DND-41 (cell line): ENCODE measurements around the gene IFNL4.
A peak's percentile ranks its signal among the peaks of the same experiment; 100 is the strongest.

ENCODE experiments used
- ATAC-seq: fragments of 200-7000 bp; cut with Tn5 transposase; 3 replicates; pipeline ENCODE4 v1.9.1; 2021; ENCODE audit warnings: low read depth; ENCODE audit not compliant: insufficient read depth
- DNase-seq: peaks from one replicate; pipeline ENCODE4 v3.0.0-alpha.2; 2020
- H2AFZ ChIP-seq: 2 replicates; pipeline ENCODE4 v1.6.0; 2012; ENCODE audit warnings: low read depth, low read length
- H3K27ac ChIP-seq: 2 replicates; pipeline ENCODE4 v1.5.1; 2012; ENCODE audit warnings: low read length, inconsistent platforms
- H3K27me3 ChIP-seq: fragments of 200-600 bp; sonication (generic); 2 replicates; pipeline ENCODE4 v1.6.0; 2012; ENCODE audit warnings: low read length, mild to moderate bottlenecking, inconsistent platforms; ENCODE audit not compliant: insufficient read depth, poor library complexity
- H3K36me3 ChIP-seq: 2 replicates; pipeline ENCODE4 v1.5.1; 2012; ENCODE audit warnings: low read length, inconsistent platforms; ENCODE audit not compliant: insufficient read depth
- H3K4me1 ChIP-seq: 2 replicates; pipeline ENCODE4 v1.5.1; 2012; ENCODE audit warnings: mild to moderate bottlenecking, low read length; ENCODE audit not compliant: insufficient read depth
- H3K4me2 ChIP-seq: 2 replicates; pipeline ENCODE4 v1.6.0; 2012; ENCODE audit warnings: mild to moderate bottlenecking, moderate library complexity, low read length, inconsistent platforms; ENCODE audit not compliant: insufficient read depth
- H3K4me3 ChIP-seq, 2 experiments: fragments of 200-600 bp in 1 of 2; shearing (Covaris generic) in 1 of 2; 2 replicates each; pipeline ENCODE4 v1.5.1; 2012 to 2016; ENCODE audit warnings: inconsistent platforms in 2 of 2, low read length in 2 of 2, mild to moderate bottlenecking in 2 of 2, low read depth in 1 of 2, moderate library complexity in 1 of 2
- H3K79me2 ChIP-seq: 2 replicates; pipeline ENCODE4 v1.6.0; 2012; ENCODE audit warnings: low read length, inconsistent platforms; ENCODE audit not compliant: insufficient read depth
- H3K9ac ChIP-seq: 2 replicates; pipeline ENCODE4 v1.6.0; 2012; ENCODE audit warnings: low read depth, mild to moderate bottlenecking, inconsistent platforms, low read length, moderate library complexity
- H3K9me3 ChIP-seq: 2 replicates; pipeline ENCODE4 v1.5.1; 2012; ENCODE audit warnings: low read length, moderate library complexity, mild to moderate bottlenecking, inconsistent platforms; ENCODE audit not compliant: insufficient read depth, severe bottlenecking
- H4K20me1 ChIP-seq: 2 replicates; pipeline ENCODE4 v1.6.0; 2012; ENCODE audit warnings: low read length; ENCODE audit not compliant: insufficient read depth
- CTCF ChIP-seq: IDR thresholded peaks from 2 replicates; pipeline ENCODE4 v1.5.1; 2012; ENCODE audit warnings: borderline replicate concordance, low read length, moderate library complexity, mild to moderate bottlenecking; ENCODE audit not compliant: poor library complexity, severe bottlenecking; ENCODE audit errors: extremely low read depth
- EZH2 ChIP-seq: IDR thresholded peaks from 3 replicates; pipeline ENCODE4 v1.6.1; 2012; ENCODE audit warnings: borderline replicate concordance, low read depth, mild to moderate bottlenecking, moderate library complexity, low read length, inconsistent platforms; ENCODE audit not compliant: severe bottlenecking

IFNL4 gene

GRCh38 chr19:39248806-39249205, at the start of gene IFNL4:
IFNL4 (minus strand) TSS chr19:39248856.
- no peaks in the 10 kb centered on the region for H3K9me3 ChIP-seq
- H3K4me1 ChIP-seq, result no peaks in the 10 kb centered on the region
- no peak for TF ChIP-seq CTCF
- no peak for TF ChIP-seq EZH2
- H3K79me2 ChIP-seq, result no peaks in the 10 kb centered on the region
- no peak within 1 kb of the TSS for H2AFZ ChIP-seq
- ATAC-seq, result no peak
- DNase-seq, result no peak
- H3K27ac ChIP-seq, result no peak within 1 kb of the TSS
- no peaks in the 10 kb centered on the region for H4K20me1 ChIP-seq
- no peak within 1 kb of the TSS for H3K4me3 ChIP-seq
- H3K9ac ChIP-seq, result no peak within 1 kb of the TSS
- no peak within 1 kb of the TSS for H3K4me2 ChIP-seq
- no peaks in the 10 kb centered on the region for H3K36me3 ChIP-seq
- peaks cover 18% of the 10 kb centered on the region for H3K27me3 ChIP-seq

- Histone ChIP-seq H3K27ac (no peak overlapping the region), H3K79me2 (no peaks in the 10 kb centered on the region), H3K4me3 (no peak overlapping the region), H3K9ac (no peak overlapping the region), H3K4me2 (no peak overlapping the region), H3K27me3 (no peaks in the 10 kb centered on the region), H4K20me1 (no peaks in the 10 kb centered on the region), H3K9me3 (no peaks in the 10 kb centered on the region), H2AFZ (no peak overlapping the region), H3K4me1 (no peaks in the 10 kb centered on the region), H3K36me3 (no peaks in the 10 kb centered on the region)
- TF ChIP-seq EZH2 (no peak), CTCF (no peak)
- ATAC-seq (peak; percentile 81), DNase-seq (peak; percentile 37)
These were observed 49.4 kb upstream of the IFNL4 start for GRCh38 chr19:39297931-39298634.

- ATAC-seq (no peak), DNase-seq (no peak)
- Histone ChIP-seq H3K27ac (no peak overlapping the region), H3K36me3 (no peaks in the 10 kb centered on the region), H3K79me2 (no peaks in the 10 kb centered on the region), H3K27me3 (no peaks in the 10 kb centered on the region), H3K4me2 (no peak overlapping the region), H3K4me1 (no peaks in the 10 kb centered on the region), H3K9me3 (no peaks in the 10 kb centered on the region), H4K20me1 (no peaks in the 10 kb centered on the region), H2AFZ (no peak overlapping the region; the same call in 1 of the 2 replicates), H3K9ac (no peak overlapping the region), H3K4me3 (no peak overlapping the region)
- TF ChIP-seq CTCF (no peak), EZH2 (no peak)
These were observed 48.2 kb upstream of the IFNL4 start for GRCh38 chr19:39296906-39297305.
